Upper lobe of left lung (tissue), 4 donors: ENCODE data around the gene AKAP6.

Source experiments
- CTCF ChIP-seq, 6 experiments: fragments of 450-650 bp in 4 of 6; fragments of 200-600 bp in 2 of 6; sonication (generic) in 2 of 6; IDR thresholded peaks; one replicate each; pipeline ENCODE4 v1.5.1; 2016 to 2019; ENCODE audit warnings: antibody characterized with exemption in 6 of 6
- EP300 ChIP-seq, 4 donors: sonication (generic); formaldehyde crosslinking; IDR thresholded peaks; one replicate each; pipeline ENCODE4 v1.5.1; 2017; ENCODE audit warnings: antibody characterized with exemption in 4 of 4, control low read depth in 2 of 4
- POLR2A ChIP-seq, 4 donors: fragments of 450-650 bp; IDR thresholded peaks; one replicate each; pipeline ENCODE4 v1.5.1; 2016 to 2017; ENCODE audit warnings: antibody characterized with exemption in 4 of 4, mild to moderate bottlenecking in 2 of 4
- POLR2AphosphoS5 ChIP-seq, 2 donors: sonication (generic); formaldehyde crosslinking; IDR thresholded peaks; one replicate each; pipeline ENCODE4 v1.5.1; 2017; ENCODE audit warnings: antibody characterized with exemption in 2 of 2

- no peak for TF ChIP-seq CTCF (IDR thresholded peaks at IDR 0.05)
- no peak for TF ChIP-seq EP300 (IDR thresholded peaks at IDR 0.05)
- no peak for TF ChIP-seq POLR2A (IDR thresholded peaks at IDR 0.05)
- TF ChIP-seq POLR2AphosphoS5 (IDR thresholded peaks at IDR 0.05) = no peak
Measured at GRCh38 chr14:32358781-32359180, 29.7 kb downstream of the AKAP6 start.
